Fibroblast of lung (primary cell): ENCODE data around the gene NEU2. TPM values are rescaled to one million over a fixed set of nuclear protein-coding genes. Genes with fewer than 3 reads are reported as not detected.

Experiments used
- DNase-seq, 2 donors: peaks; one replicate each; pipeline versions ENCODE4 v3.0.0 to v3.0.0-alpha.2; 2010; ENCODE audit warnings: low read depth in 2 of 2
- H2AFZ ChIP-seq: 2 replicates; pipeline ENCODE4 v1.5.1; 2012; ENCODE audit warnings: low read length, control low read depth, inconsistent platforms
- H3K27ac ChIP-seq: 2 replicates; pipeline ENCODE4 v1.5.1; 2011; ENCODE audit warnings: low read length, control low read depth; ENCODE audit not compliant: insufficient read depth
- H3K27me3 ChIP-seq: 2 replicates; pipeline ENCODE4 v1.5.1; 2011; ENCODE audit warnings: mild to moderate bottlenecking, low read length; ENCODE audit not compliant: control insufficient read depth, insufficient read depth
- H3K36me3 ChIP-seq: 2 replicates; pipeline ENCODE4 v1.5.1; 2011; ENCODE audit warnings: low read length; ENCODE audit not compliant: control insufficient read depth, insufficient read depth
- H3K4me1 ChIP-seq: 2 replicates; pipeline ENCODE4 v1.5.1; 2011; ENCODE audit warnings: low read length; ENCODE audit not compliant: control insufficient read depth, insufficient read depth; ENCODE audit errors: extremely low read depth
- H3K4me2 ChIP-seq: 2 replicates; pipeline ENCODE4 v1.5.1; 2011; ENCODE audit warnings: low read length, control low read depth; ENCODE audit not compliant: insufficient read depth; ENCODE audit errors: extremely low read depth
- H3K4me3 ChIP-seq, 4 experiments: fragments of 200-600 bp in 1 of 4; sonication (generic) in 1 of 4; replicated peaks in 1 of 4; 2 replicates each; pipeline ENCODE4 v1.5.1; 2011 to 2016; ENCODE audit warnings: low read length in 4 of 4, low read depth in 3 of 4, mild to moderate bottlenecking in 3 of 4, control low read depth in 2 of 4, inconsistent platforms in 1 of 4, mixed read lengths in 1 of 4; ENCODE audit not compliant: insufficient read depth in 1 of 4; ENCODE audit errors: control extremely low read depth in 1 of 4
- H3K79me2 ChIP-seq: 2 replicates; pipeline ENCODE4 v1.5.1; 2012; ENCODE audit warnings: mild to moderate bottlenecking, low read length, inconsistent platforms; ENCODE audit not compliant: control insufficient read depth, insufficient read depth
- H3K9ac ChIP-seq: 2 replicates; pipeline ENCODE4 v1.5.1; 2011; ENCODE audit warnings: mild to moderate bottlenecking, low read length, control low read depth; ENCODE audit not compliant: insufficient read depth
- H3K9me3 ChIP-seq: 2 replicates; pipeline ENCODE4 v1.5.1; 2012; ENCODE audit warnings: low read depth, low read length; ENCODE audit not compliant: control insufficient read depth, insufficient read depth
- H4K20me1 ChIP-seq: 2 replicates; pipeline ENCODE4 v1.5.1; 2011; ENCODE audit warnings: low read length; ENCODE audit not compliant: control insufficient read depth, insufficient read depth; ENCODE audit errors: extremely low read depth
- EZH2 ChIP-seq: IDR thresholded peaks from 2 replicates; pipeline ENCODE4 v1.5.1; 2012; ENCODE audit warnings: low read length, control low read depth, mild to moderate bottlenecking; ENCODE audit errors: missing control alignments
- polyA plus RNA-seq, 2 donors: library from polyadenylated mRNA; depleted of rRNA in 1 of 2; stranded (reverse) in 1 of 2; unstranded in 1 of 2; fragments of >200 nt; gene quantifications; 2 replicates each; pipeline ENCODE4 v1.2.1, GENCODE V29; 2011 to 2012; ENCODE audit warnings: missing spikeins in 1 of 2
- total RNA-seq: library from RNA; depleted of rRNA; stranded (reverse); fragments of >200 nt; gene quantifications from 2 replicates; pipeline ENCODE4 v1.2.1, GENCODE V29; 2014
- TF ChIP-seq, protein P1 (sequence below), 2 donors: IDR thresholded peaks in 1 of 2; conservative IDR thresholded peaks in 1 of 2; 1 replicate in 1 of 2; 2 replicates in 1 of 2; pipeline ENCODE4 v1.5.1; 2011 to 2012; ENCODE audit warnings: low read length in 2 of 2, control low read depth in 1 of 2, inconsistent platforms in 1 of 2, low read depth in 1 of 2, mild to moderate bottlenecking in 1 of 2

The NEU2 gene
- total and polyA plus RNA-seq, 2 donors (not counting 1 experiment from before 2014, with no cell fraction given), result not detected

DNA sequence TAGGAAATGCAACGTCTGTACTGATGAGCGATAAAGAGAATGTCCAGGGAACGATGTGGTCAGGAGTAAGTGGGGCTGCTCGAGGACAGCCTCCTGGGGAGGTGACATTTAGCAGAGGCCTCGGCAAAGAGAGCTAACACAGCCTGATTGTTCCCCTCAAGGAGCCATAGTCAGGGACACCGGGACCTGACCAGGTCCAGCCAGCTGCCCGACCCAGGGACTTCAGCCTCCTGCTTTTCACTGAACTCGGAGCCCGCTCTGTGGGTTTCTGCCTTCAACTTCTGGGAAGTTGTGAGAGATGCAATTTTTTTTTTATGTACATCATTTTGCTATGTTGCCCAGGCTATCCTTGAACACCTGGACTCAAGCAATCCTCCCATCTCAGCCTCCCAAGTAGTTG lies 10.1 kb downstream of the NEU2 start:
- Histone ChIP-seq H2AFZ (no peak overlapping the region), H3K4me2 (no peak overlapping the region)
- DNase-seq, result no peak

DNA sequence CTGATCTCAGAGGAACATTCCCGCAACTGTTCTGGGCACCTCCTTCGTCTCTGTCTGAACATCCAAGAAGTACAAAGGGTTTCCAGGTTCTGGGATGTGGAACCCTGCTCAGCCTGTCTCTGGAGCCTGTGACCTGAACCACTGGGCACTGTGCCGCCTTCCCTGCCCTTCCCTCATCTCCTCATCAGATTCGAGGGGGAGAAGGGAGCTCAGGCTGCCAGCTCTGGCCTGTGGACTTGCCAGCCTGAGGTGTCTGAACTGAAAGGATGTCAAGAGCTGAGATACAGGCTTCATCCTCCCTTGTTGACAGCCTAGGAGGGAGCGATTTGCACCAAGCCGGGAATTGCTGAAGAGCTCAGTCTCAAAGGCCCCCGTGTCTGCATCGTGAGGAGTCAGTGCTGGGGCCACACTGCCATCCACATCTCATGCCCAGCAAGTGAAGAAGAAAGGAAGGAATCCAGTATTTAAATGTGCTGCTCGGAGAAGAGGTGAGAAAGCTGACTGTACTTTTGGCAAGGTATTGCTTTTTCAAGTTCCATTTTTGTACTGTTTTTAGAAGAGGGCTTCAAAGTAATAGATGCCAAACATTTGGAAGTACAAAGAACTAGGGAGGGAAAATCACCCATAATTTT lies 12.6 kb downstream of the NEU2 start:
- no peaks in the 10 kb centered on the region for H4K20me1 ChIP-seq
- H3K9ac ChIP-seq, result no peak overlapping the region
- H3K79me2 ChIP-seq, result no peaks in the 10 kb centered on the region
- no peaks in the 10 kb centered on the region for H3K36me3 ChIP-seq
- TF ChIP-seq EZH2, result peak; percentile 38
- TF ChIP-seq, protein P1, sequence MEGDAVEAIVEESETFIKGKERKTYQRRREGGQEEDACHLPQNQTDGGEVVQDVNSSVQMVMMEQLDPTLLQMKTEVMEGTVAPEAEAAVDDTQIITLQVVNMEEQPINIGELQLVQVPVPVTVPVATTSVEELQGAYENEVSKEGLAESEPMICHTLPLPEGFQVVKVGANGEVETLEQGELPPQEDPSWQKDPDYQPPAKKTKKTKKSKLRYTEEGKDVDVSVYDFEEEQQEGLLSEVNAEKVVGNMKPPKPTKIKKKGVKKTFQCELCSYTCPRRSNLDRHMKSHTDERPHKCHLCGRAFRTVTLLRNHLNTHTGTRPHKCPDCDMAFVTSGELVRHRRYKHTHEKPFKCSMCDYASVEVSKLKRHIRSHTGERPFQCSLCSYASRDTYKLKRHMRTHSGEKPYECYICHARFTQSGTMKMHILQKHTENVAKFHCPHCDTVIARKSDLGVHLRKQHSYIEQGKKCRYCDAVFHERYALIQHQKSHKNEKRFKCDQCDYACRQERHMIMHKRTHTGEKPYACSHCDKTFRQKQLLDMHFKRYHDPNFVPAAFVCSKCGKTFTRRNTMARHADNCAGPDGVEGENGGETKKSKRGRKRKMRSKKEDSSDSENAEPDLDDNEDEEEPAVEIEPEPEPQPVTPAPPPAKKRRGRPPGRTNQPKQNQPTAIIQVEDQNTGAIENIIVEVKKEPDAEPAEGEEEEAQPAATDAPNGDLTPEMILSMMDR (conservative IDR thresholded peaks at IDR 0.05 in 1 of 2, IDR thresholded peaks at IDR 0.05 in 1 of 2; ENCODE audit: low read depth in 1 of 2, low read length in 2 of 2), result no peak
- no peak for DNase-seq
- no peaks in the 10 kb centered on the region for H3K9me3 ChIP-seq
- H3K4me3 ChIP-seq, result no peak overlapping the region
- no peaks in the 10 kb centered on the region for H3K4me1 ChIP-seq
- no peak overlapping the region for H3K27ac ChIP-seq
- H3K4me2 ChIP-seq, result no peak overlapping the region
- H2AFZ ChIP-seq, result no peak overlapping the region
- H3K27me3 ChIP-seq, result peaks cover 4% of the 10 kb centered on the region

More for the DNA sequence above, 10.1 kb downstream of the NEU2 start:
- Histone ChIP-seq H3K27me3 (peaks cover 2% of the 10 kb centered on the region), H3K36me3 (no peaks in the 10 kb centered on the region), H3K4me1 (no peaks in the 10 kb centered on the region), H3K4me3 (no peak overlapping the region), H3K27ac (no peak overlapping the region), H3K79me2 (no peaks in the 10 kb centered on the region), H4K20me1 (no peaks in the 10 kb centered on the region), H3K9me3 (no peaks in the 10 kb centered on the region), H3K9ac (no peak overlapping the region)
- no peak for TF ChIP-seq EZH2
- TF ChIP-seq, protein P1 (conservative IDR thresholded peaks at IDR 0.05 in 1 of 2, IDR thresholded peaks at IDR 0.05 in 1 of 2; ENCODE audit: low read depth in 1 of 2, low read length in 2 of 2), result no peak

DNA sequence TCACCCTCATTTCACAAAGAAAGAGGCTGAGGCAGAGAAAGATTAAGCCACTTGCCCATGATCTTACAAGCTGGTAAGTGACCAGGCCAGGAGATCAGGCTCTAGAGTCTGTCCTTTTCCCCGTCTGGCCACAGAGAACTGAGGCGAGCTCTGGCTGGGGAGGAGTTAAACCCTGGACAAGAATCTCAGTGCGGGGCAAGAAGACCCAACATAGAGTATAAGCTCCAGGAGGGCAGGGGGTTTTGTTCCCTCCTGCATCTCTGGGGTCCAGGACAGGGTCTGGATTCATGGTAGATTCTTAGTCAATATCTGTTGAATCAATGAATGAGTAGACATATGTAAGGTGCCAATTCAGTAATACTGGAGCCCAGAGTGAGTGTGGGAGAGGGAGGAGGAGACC lies 14.7 kb downstream of the NEU2 start:
- no peaks in the 10 kb centered on the region for H3K79me2 ChIP-seq
- no peak overlapping the region for H3K4me3 ChIP-seq
- no peak overlapping the region for H3K9ac ChIP-seq
- no peaks in the 10 kb centered on the region for H3K36me3 ChIP-seq
- no peaks in the 10 kb centered on the region for H4K20me1 ChIP-seq
- no peaks in the 10 kb centered on the region for H3K4me1 ChIP-seq
- H3K4me2 ChIP-seq, result no peak overlapping the region
- H3K27me3 ChIP-seq, result peaks cover 4% of the 10 kb centered on the region
- H3K9me3 ChIP-seq, result no peaks in the 10 kb centered on the region
- H3K27ac ChIP-seq, result no peak overlapping the region
- DNase-seq, result no peak
- TF ChIP-seq, protein P1 (conservative IDR thresholded peaks at IDR 0.05 in 1 of 2, IDR thresholded peaks at IDR 0.05 in 1 of 2; ENCODE audit: low read depth in 1 of 2, low read length in 2 of 2), result no peak
- TF ChIP-seq EZH2, result no peak
- H2AFZ ChIP-seq, result no peak overlapping the region
